ENCODE data around the gene TSPO. TPM values are rescaled to one million over a fixed set of nuclear protein-coding genes. Genes with fewer than 3 reads are reported as not detected.

The TSPO gene
- total and polyA plus RNA-seq, 4 donors: 86.1 to 707 (median 284) TPM

DNA sequence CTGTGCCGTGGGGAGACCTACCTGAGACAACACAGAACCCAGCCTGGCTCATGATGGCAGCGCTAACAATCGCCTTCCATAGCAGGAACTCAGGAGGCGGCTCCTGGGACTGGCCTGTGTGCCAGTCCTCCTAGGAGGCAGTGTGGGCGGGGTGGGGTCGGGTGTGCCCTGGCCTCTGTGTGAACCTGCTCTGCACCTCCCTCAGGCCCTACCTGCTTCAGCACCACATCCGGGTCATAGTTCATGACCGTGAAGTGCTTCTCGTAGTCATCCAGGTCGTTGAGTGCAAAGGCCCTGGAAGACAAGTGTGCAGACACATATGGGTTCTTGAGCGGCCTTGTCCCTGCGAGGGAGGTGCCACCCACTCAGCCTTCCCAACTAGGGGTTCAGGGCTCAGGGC lies 20.2 kb downstream of the TSPO start:
- Histone ChIP-seq H3K9ac (ENCODE audit: insufficient read depth in 1 of 2, low read length in 2 of 2) (no peak overlapping the region), H3K4me1 (ENCODE audit: control insufficient read depth in 5 of 5, insufficient read depth in 5 of 5, low read length in 5 of 5) (peaks cover 0 to 2% (median 0%) of the 10 kb centered on the region in 5 donors), H3K27ac (ENCODE audit: low read depth in 1 of 2, low read length in 1 of 2) (no peak overlapping the region), H3K36me3 (ENCODE audit: control insufficient read depth in 4 of 4, insufficient read depth in 4 of 4, low read length in 4 of 4) (peaks cover 0 to 70% (median 20%) of the 10 kb centered on the region in 4 donors), H3K4me3 (no peak overlapping the region), H3K9me3 (ENCODE audit: control insufficient read depth in 4 of 4, insufficient read depth in 3 of 4, low read length in 3 of 4) (peaks cover 0 to 4% (median 0%) of the 10 kb centered on the region in 4 donors), H3K27me3 (ENCODE audit: control insufficient read depth in 3 of 3, insufficient read depth in 3 of 3, low read length in 2 of 3) (no peaks in the 10 kb centered on the region)
- TF ChIP-seq, protein P1, sequence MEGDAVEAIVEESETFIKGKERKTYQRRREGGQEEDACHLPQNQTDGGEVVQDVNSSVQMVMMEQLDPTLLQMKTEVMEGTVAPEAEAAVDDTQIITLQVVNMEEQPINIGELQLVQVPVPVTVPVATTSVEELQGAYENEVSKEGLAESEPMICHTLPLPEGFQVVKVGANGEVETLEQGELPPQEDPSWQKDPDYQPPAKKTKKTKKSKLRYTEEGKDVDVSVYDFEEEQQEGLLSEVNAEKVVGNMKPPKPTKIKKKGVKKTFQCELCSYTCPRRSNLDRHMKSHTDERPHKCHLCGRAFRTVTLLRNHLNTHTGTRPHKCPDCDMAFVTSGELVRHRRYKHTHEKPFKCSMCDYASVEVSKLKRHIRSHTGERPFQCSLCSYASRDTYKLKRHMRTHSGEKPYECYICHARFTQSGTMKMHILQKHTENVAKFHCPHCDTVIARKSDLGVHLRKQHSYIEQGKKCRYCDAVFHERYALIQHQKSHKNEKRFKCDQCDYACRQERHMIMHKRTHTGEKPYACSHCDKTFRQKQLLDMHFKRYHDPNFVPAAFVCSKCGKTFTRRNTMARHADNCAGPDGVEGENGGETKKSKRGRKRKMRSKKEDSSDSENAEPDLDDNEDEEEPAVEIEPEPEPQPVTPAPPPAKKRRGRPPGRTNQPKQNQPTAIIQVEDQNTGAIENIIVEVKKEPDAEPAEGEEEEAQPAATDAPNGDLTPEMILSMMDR (IDR thresholded peaks at IDR 0.05; ENCODE audit: control extremely low read depth, extremely low read depth): no peak
- 88% methylated on average over 12 of the region's 12 CpGs for WGBS, 2 donors
- DNase-seq: no peak
- ATAC-seq (ENCODE audit: insufficient read depth, low FRiP score): no peak

DNA sequence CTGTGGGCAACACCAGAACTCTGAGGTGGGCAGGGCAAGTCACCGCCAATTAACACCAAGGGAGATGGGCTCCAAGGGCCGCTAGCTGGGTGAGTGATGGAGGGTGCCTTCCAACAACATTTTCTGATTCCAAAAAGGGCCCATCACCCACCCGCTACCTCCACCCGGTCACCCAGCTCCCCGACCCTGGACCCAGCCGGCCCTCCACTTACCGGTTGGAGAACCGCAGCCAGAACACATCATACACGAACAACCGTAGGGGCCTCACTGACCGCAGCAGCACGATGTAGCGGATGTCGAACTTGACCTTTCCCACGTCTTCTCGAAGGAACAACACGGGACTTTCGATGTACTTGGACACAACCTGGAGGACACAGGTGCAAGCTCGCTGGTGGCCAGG lies 20.8 kb downstream of the TSPO start:
- no peak overlapping the region for H3K4me3 ChIP-seq
- TF ChIP-seq, protein P1 (IDR thresholded peaks at IDR 0.05; ENCODE audit: control extremely low read depth, extremely low read depth): no peak

DNA sequence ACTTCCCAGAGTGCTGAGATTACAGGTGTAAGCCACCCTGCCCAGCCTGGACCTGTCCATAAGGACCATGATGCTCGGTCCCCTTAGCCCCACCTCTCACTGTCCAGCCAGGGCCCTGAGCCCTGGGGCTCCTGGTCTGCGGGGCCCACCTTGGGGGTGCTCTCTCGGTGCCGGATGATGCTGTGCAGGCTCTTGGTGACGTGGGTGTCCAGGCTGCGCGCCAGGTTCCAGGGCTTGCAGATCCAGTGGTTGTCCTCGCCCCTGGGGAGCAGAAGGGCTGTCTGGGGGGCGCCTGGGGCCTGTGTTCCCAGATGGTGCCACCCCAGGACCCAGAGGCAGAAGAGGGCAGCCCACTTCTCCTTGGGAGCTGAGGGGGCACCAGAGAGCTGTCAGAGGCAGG lies 22.2 kb downstream of the TSPO start:
- H3K36me3 ChIP-seq (ENCODE audit: control insufficient read depth in 4 of 4, insufficient read depth in 4 of 4, low read length in 4 of 4): peaks cover 0 to 59% (median 20%) of the 10 kb centered on the region in 4 donors
- DNase-seq: no peak
- H3K4me1 ChIP-seq (ENCODE audit: control insufficient read depth in 5 of 5, insufficient read depth in 5 of 5, low read length in 5 of 5): peaks cover 0 to 2% (median 0%) of the 10 kb centered on the region in 5 donors
- WGBS, 2 donors: 95 to 97% methylated on average over 9 of the region's 9 CpGs
- H3K27ac ChIP-seq (ENCODE audit: low read depth in 1 of 2, low read length in 1 of 2): no peak overlapping the region
- TF ChIP-seq, protein P1 (IDR thresholded peaks at IDR 0.05; ENCODE audit: control extremely low read depth, extremely low read depth): no peak
- no peak for ATAC-seq (ENCODE audit: insufficient read depth, low FRiP score)
- H3K27me3 ChIP-seq (ENCODE audit: control insufficient read depth in 3 of 3, insufficient read depth in 3 of 3, low read length in 2 of 3): no peaks in the 10 kb centered on the region
- no peak overlapping the region for H3K9ac ChIP-seq (ENCODE audit: insufficient read depth in 1 of 2, low read length in 2 of 2)
- H3K4me3 ChIP-seq: no peak overlapping the region
- H3K9me3 ChIP-seq (ENCODE audit: control insufficient read depth in 4 of 4, insufficient read depth in 3 of 4, low read length in 3 of 4): peaks cover 0 to 4% (median 0%) of the 10 kb centered on the region in 4 donors

More for the DNA sequence above, 20.8 kb downstream of the TSPO start:
- Histone ChIP-seq H3K27ac (ENCODE audit: low read depth in 1 of 2, low read length in 1 of 2) (no peak overlapping the region), H3K9me3 (ENCODE audit: control insufficient read depth in 4 of 4, insufficient read depth in 3 of 4, low read length in 3 of 4) (peaks cover 0 to 4% (median 0%) of the 10 kb centered on the region in 4 donors), H3K9ac (ENCODE audit: insufficient read depth in 1 of 2, low read length in 2 of 2) (no peak overlapping the region), H3K27me3 (ENCODE audit: control insufficient read depth in 3 of 3, insufficient read depth in 3 of 3, low read length in 2 of 3) (no peaks in the 10 kb centered on the region), H3K36me3 (ENCODE audit: control insufficient read depth in 4 of 4, insufficient read depth in 4 of 4, low read length in 4 of 4) (peaks cover 0 to 68% (median 20%) of the 10 kb centered on the region in 4 donors), H3K4me1 (ENCODE audit: control insufficient read depth in 5 of 5, insufficient read depth in 5 of 5, low read length in 5 of 5) (peaks cover 0 to 2% (median 0%) of the 10 kb centered on the region in 5 donors)
- ATAC-seq (ENCODE audit: insufficient read depth, low FRiP score): no peak
- no peak for DNase-seq
- WGBS, 2 donors: 97% methylated on average over 19 of the region's 19 CpGs
